CD4-positive, alpha-beta T cell treated with Interleukin-6 for 4 hours (primary cell): ENCODE measurements around the gene SPTLC2.
"Not testable (repeated sequence)": the region's sequence is repeated elsewhere in the genome, so short reads cannot be mapped to it uniquely, and the experiment has no call there.

Experiments
- DNase-seq: peaks from one replicate; pipeline ENCODE4 v3.0.0-alpha.2; 2020; ENCODE audit warnings: mixed read lengths

SPTLC2 gene

DNA sequence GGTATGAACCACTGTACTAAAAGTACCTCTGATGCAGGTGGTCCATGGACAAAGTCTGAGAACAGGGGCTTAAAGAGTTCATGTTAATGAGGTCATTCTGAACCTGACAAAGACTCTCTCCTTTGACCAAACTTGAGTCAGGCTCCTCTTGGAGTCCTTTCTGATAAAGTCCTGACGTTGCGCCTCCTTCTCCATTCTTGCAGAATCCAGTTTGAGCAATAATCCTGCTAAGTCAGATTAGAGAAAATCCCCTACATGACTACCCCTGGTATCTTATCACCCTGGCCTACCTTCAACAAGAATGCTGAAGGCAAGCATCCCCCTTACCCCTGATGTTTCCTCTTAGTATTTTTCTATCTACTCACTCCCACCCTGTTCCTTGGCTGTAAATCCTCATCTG is 71.9 kb downstream of the SPTLC2 start:
- no peak for DNase-seq

DNA sequence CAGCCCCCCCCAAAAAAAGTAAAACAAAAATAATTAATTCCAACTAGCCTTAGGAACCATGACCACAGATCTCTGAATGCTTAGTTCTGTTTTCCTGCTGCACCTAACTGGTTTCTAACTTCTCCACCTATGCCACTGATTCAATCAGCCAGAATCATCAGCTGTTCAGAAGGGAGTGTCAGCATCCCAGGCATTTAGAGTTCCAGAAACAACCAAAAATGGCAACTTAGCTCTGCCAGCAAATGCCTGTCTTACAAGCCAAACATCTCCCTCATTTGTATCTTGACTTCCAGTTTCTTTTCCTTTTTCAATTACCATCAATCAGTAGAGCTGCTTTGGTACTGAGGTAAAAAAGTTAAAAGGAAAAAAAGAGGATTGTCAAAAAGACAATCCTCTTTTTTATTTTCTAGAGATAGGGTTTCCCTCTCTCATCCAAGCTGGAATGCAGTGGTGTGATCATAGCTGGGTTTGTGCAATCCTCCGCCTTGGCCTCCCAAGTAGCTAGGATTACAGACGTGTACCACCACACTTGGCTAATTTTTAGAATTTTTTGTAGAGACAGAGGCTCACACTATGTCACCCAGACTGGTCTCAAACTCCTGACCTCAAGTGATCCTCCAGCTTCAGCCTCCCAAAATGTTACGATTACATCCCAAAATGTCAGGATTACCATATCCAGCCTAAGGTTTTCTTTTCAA is 72.7 kb downstream of the SPTLC2 start:
- DNase-seq, result no peak

DNA sequence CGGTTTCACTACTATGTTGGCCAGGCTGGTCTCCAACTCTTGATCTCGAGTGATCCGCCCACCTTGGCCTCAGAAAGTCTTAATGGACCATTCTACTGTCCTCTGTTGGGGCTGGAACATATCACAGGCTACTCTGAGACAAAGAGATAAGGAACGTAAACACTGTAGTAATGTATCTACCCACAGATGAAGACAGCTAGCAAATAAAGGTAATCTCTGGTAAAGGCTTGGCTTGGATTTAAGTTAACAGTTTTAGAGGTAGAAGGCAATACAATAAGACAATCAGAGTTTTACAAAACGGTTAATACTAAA is 73.2 kb downstream of the SPTLC2 start:
- no peak for DNase-seq

DNA sequence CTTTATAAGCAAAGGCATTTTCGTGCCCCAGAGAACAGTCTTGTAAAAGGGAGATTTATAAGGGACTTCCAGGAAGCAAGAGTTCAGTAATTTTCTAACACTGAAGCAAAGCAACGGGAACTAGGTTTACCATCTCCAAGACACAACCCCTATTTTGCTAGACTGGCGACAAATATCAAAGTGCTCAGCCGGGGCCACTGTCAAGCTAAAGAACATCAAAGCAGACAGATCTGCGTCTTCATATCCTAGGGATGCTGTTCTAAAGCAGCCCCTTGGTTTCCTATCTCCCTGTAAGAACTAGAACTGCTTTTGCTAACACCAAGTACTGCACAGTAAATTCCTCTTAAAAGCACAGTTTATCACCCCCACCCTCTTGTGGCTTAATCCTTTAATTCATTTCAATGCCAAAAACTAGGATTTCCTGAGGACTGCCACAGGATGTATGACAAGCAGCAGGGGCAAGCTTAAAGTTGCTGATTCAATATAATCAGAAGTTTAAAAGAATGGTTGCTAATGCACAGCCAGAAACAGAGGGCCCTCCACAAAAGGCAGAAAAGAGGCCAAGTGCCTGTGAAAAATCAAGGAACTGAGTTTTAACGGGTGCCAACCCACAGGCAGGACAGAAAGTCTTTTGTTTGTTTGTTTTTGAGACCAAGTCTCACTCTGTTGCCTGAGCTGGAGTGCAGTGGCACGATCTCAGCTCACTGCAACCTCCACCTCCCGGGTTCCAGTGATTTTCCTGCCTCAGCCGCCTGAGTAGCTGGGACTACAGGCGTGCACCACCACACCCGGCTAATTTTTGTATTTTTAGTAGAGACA is 73.8 kb downstream of the SPTLC2 start:
- no peak for DNase-seq

DNA sequence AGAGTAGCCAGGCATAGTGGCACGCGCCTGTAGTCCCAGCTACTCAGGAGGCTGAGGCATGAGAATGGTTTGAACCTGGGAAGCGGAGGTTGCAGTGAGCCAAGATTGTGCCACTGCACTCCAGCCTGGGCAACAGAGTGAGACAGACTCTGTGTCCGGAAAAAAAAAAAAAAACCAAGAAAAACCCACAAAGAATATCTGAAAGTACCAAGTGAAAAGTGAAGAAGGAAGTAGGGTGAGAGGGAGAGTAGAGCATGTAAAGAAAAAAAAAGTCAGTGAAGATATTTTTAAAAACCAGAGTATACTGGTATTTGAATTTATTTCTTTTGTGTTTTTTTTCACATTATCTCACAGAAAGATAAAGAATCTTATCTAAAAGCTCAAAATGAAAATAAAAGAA is 74.5 kb downstream of the SPTLC2 start:
- DNase-seq, result no peak

DNA sequence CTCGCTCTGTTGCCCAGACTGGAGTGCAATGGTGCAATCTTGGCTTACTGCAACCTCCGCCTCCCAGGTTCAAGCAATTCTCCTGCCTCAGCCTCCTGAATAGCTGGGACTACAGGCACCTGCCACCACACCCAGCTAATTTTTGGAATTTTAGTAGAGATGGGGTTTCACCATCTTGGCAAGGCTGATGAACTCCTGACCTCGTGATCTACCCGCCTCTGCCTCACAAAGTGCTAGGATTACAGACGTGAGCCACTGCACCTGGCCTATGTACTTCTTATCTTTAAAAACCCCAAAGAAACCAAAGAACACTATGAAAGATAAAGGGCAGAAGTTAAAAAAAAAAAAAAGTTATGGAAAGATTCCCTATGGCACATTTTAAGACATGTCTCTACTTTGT is 79.5 kb downstream of the SPTLC2 start:
- not testable (repeated sequence) for DNase-seq

DNA sequence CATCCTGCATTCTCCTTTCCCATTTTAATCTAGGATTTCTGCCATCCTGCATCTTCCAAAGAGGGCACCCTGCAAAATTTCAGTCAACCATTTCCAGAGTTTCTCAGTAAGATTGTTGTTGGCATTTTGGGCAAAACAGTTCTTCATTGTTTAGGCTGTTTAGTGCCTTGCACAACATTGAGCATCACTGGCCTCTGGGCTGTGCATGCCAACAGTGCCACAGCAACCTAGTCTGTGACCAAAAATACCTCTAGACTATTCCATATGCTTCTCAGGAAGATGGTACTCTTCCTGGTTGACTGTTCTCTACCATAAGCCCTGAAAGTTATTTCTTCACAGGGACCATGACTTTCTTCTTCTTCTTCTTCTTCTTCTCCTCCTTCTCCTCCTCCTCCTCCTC is 85.4 kb downstream of the SPTLC2 start:
- no peak for DNase-seq

DNA sequence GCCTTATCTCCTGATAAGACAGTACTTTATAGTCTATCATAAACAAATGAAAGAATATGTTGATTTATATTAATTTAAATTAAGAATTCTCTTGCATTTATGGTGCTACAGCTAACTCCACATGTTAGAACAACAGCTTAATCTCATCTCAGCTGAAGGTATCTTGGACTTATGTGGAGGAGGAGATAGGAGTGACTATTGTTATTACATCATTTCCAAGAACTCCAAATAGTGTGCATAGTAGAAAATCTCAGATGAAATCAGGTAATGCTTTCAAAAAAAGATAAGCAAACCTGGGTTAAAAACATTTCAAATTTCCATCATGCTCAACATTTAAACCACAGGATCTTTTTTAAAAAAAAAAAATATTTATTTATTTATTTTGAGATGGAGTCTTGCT is 86.5 kb downstream of the SPTLC2 start:
- DNase-seq, result no peak

DNA sequence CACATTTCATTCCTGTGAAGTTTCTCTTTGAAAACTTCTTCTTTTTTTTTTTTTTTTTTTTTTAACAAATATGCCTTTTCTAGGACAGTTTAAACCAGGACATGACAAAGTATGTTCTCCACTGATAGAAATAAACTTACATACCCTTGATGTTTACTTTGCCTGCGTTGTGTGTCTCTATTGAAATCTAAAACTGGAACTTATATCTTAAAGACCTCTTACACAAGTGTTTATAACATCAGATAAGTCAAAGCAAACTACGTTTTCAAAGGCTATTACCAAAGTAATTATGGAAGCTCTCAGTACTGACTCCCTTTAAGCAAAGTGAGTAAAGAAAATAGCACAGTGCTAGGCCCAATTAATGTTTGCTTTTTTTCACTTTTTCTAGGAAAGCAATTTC is 87.2 kb downstream of the SPTLC2 start:
- DNase-seq, result no peak

DNA sequence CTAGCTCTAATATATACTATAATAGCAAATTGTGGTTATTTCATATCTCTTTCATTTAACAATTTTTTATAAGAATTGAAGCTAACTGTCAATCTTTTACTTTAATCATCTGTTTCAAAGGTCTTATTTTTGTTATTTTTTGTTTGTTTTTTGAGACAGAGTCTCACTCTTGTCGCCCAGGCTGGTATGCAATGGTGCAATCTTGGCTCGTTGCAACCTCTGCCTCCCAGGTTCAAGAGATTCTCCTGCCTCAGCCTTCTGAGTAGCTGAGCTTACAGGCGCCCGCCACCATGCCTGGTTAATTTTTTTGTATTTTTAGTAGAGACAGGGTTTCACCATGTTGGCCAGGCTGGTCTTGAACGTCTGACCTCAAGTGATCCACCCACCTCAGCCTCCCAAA is 87.7 kb downstream of the SPTLC2 start:
- DNase-seq, result not testable (repeated sequence)

DNA sequence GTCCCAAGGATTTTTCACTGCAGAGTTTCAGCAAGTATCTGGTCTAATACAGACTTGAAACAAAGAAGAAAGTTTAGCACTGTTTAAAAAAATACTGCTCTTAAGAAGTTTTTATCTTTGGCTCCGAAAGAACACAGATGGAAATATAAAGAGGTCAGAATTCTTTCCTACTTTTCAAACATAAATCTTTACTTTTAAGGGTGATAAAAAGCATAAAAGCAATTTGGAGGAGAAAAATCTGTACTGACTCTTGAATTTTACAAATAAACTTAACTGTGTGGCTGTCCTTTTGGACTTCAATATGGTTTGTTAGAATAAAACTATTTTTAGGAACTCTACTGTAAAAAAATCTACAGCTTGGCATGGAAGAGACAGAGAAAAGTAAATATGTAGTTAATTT is 90.2 kb downstream of the SPTLC2 start:
- no peak for DNase-seq

DNA sequence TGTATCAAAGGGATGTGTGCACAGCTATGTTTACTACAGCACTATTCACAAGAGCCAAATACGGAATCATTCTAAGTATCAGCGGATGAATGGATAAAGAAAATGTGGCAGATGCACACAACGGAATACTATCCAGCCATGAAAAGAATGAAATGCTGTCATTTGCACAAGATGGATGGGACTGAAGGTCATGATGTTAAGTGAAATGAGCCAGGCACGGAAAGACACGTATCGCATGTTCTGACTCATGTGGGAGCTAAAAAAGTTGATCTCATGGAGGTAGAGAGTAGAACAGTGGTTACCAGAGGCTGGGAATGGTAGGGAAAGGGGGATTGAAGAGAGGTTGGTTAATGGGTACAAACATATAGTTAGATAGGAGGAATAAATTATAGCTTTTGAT is 91.9 kb downstream of the SPTLC2 start:
- DNase-seq, result no peak

DNA sequence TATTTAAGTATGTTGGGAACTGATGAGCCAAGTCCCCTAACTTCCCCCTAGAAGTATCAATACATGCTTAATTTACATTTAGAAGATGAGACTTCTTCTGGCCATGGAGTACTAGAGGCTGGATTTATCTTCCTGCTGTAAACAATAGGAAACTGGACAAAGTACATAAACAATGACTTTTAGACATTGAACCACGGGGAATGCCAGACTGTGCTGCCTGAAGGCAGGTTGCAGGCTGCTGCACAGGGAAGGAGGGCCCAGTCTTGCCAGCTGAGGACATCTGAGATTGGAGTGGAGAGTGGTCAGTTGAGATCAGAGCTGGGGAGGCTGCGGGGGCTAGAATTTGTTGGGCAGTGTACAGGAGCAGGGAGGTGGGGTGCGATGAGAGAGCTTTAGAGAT is 93.3 kb downstream of the SPTLC2 start:
- no peak for DNase-seq

DNA sequence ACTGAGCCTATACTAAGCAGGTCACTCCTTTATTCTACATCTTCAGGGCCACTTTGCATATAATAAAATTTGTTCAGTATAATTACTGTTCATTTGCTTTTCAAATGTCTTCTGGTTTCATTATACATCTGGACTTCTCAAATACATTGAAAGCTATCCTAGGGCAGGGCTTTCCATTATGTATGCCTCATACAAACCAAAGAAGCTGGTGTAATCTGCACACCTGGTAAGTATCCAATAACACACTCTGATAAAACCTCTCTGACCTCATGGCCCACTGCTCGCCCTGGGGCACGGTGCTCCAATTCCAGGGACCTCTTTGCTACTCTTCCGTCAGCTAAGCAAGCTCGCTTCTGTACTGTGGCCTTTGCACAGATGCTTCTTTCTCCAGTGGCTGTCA is 95.9 kb downstream of the SPTLC2 start:
- DNase-seq, result no peak

DNA sequence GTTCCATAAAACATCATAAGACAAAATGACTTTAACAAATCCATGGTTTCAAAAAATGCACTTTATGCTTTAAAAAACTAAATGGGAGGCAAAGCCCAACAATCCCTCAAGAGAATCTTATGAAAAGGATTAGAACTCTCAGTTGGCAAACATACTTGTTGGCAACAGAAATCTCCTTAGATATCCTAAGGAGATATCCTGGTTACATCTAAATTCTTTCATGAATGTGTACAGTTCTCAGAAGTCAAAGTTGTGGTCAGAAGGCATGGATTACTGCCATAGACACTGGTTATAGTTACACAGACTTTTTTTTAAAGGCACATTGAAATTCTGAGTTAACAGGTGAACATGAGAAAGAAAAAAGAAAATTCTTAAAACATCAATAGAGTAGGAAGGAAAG is 100.3 kb downstream of the SPTLC2 start:
- no peak for DNase-seq

DNA sequence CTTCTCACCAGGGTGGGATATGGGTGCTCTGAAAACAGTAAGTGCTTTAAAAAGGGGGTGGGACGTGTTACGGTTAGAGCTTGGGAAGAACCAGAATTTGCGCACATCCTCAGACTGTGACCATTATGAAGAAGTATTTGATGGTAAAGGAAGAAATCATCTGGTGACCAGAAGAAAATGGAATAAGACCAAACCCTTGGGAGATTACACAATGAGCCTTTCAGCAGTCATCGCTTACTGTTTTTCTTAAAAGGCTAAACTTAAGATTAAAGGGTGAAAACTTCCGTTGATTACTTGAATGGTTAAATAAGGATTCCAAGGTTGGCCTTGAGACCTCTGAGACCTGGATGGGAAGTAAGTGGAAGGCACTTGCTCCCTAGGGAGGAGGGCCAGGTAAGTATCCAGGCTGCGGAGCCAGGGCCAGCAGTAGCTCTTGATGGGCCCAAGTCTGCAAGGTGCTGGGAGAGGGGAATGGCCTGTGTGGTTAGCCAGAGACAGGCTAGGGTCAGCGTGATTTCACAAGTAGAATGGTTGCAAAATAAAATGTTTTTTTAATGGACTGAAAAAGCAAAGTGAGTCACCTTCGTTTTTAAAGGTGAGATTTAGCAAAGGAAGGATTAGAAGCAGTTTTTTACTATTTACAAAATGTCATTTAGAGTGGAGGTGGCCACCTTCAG is 104.8 kb downstream of the SPTLC2 start:
- DNase-seq, result no peak

DNA sequence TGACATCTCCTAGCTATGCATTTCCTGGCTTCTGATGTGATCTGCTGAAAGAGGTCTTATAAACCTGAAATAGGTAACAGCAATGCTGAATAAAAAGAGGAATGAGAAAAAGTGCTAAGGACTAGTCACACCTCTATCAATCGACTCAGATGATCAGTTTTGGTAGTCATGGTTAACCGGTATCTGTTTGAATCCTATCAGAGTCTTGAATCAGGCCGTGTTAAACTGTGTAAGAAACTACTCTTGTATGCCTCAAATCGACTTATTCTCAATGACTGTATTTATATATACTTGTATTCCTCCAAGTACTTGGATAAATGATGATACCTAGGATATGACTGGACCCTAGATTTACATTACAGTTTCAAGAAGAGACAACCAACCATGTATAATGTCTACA is 107.1 kb downstream of the SPTLC2 start:
- no peak for DNase-seq

DNA sequence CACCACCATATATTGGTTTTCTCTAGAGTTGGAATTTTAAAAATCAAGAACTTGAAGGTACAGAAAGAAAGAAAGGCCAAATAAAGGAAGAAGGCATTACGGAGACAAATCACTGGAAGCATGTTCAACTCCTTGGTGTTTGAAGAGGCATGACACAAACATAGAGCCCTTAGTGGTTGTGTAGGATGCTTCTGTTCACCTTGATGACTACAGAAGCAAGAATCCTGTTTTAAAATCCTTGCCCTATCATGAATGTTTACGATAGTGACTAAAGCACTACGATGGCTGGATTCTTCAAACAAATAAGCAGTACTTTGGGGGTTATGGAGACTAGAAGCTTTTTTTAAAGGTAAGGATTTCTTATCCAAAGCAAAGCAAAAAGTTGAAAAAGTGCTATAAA is 107.6 kb downstream of the SPTLC2 start:
- no peak for DNase-seq

DNA sequence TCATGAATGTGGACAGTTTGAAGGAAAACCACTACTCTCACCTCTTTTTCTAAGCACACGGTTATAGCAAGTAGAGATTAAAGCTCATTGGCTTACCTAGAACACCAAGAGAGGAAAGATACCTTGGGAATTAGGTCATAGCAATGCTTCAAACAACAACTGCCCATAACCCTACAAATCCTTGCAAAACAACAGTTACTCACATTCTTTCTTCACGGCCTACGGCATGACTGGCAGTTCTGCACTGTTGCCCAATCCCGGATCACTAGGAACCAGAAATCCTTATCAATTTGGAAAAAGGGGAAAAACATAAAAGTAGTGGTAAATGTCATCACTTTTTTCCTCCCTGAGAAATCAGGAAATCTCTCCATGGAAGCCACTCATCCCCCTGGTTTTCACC is 108.2 kb downstream of the SPTLC2 start:
- no peak for DNase-seq

DNA sequence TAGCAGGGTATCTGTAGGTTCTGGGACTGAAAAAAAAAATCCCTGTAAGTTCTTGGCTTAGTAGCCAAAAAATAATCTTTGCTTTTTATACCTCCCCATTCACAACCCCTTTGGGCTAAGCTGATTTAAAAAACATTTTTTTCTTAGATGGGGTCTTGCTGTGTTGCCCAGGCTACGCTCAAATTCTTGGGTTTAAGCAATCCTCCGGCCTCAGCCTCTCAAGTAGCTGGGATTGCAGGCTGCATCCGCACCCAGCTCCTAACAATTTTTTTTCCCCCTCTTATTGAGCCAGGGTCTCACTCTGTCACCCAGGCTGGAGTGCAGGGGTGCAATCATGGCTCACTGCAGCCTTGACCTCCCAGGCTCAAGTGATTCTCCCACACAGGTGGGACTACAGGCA is 108.7 kb downstream of the SPTLC2 start:
- no peak for DNase-seq

DNA sequence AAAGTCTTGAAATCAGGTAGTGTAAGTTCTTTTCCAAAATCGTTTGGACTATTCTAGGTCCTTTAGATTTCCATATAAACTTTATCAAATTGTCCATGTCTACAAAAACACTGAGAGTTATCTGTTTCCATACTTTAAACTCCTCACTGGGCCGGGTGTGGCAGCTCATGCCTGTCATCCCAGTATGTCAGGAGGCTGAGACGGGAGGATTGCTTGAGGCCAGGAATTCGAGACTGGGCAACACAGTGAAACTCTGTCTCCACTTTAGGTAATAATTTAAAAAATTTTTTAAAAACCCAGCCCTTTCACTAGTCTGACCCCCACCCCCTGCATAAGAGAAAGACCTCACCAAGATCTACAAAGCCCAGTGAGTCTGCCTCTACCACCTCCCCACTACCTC is 111.4 kb downstream of the SPTLC2 start:
- DNase-seq, result no peak

DNA sequence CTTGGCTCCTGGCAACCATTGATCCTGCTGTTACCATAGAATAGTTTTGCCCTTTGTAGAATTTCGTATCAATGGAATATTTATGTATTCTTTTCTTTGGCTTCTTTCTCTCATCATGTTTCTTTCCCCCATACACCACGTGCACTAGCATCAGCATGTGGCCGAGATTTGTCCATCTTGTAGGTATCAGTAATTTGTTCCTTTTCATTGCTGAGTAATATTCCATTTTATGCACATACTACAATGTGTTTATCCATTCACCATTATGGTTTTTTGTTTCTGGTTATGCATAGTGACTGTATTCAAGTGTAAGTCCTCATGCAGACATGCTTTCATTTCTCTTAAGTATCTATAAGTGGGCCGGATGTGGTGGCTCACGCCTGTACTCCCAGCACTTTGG is 113.3 kb downstream of the SPTLC2 start:
- DNase-seq, result no peak

DNA sequence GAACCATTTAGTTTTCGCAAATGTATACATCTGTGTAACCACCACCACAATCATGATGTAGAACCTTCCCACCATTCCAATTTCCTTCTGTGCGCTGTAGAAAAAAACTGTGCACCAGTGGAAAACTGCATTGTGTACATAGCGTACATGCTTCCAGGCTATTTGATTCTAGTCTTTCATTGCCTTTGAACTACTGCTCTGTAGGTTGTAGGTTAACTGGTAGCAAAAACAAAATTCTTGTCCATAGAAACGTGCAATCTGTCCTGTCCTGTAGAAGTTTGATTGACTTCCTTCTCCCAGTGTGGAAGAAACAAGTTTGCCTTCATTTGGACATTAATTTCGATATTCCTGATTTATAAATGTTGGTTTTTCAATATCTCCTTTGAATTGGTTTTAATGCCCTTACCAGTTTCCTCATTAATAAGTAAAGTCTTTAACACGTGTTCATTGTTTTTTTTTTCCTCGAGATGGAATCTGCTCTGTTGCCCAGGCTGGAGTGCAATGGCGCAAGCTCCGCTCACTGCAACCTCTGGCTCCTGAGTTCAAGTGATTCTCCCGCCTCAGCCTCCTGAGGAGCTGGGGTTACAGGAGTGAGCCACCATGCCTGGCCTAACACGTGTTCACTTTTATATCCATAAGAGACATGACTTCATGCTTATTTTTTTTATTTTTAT is 114.2 kb downstream of the SPTLC2 start:
- DNase-seq, result no peak
